IPS-18c (cell line): Measurements from ENCODE around the gene CNR1.

Source experiments
- H3K4me3 ChIP-seq: 2 replicates; pipeline ENCODE4 v1.7.0; 2013; ENCODE audit warnings: low read depth, mild to moderate bottlenecking, low read length, moderate library complexity; ENCODE audit not compliant: insufficient read depth
- H3K9me3 ChIP-seq: one replicate; pipeline ENCODE4 v1.6.1; 2013; ENCODE audit warnings: mild to moderate bottlenecking, low read length, moderate library complexity; ENCODE audit not compliant: control insufficient read depth, insufficient read depth

The CNR1 gene

GRCh38 chr6:88111991-88112390 is 54.2 kb downstream of the CNR1 start:
- no peak overlapping the region for H3K4me3 ChIP-seq

GRCh38 chr6:88107241-88107640 is 58.9 kb downstream of the CNR1 start:
- Histone ChIP-seq H3K9me3 (no peaks in the 10 kb centered on the region), H3K4me3 (no peak overlapping the region)

More at GRCh38 chr6:88111991-88112390, 54.2 kb downstream of the CNR1 start:
- H3K9me3 ChIP-seq, result no peaks in the 10 kb centered on the region

DNA sequence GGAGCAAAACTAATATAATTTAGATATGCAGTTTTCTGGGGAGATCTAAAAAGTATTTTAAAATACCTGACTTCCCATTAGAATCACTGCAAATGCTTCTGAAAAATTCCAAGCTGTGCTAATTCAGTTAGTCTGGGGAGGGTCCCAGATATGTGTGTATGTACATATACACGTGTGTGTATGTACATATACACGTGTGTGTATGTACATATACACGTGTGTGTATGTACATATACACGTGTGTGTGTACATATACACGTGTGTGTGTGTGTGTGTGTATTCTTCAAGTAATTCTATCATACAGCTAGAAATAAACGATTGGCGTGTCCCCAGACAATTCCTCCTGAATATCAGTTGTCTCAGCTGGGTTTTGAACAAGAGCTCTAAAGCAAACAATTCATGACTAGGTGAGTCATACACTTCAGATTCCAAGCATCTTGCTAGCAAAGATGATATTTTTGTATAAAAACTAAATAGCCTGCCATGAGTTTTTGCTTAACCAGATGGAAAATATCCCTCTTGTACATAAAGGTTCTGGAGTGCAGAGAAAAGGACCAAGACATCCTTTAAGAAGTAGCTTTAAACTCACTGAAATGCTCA is 60.3 kb downstream of the CNR1 start:
- Histone ChIP-seq H3K4me3 (no peak overlapping the region), H3K9me3 (no peaks in the 10 kb centered on the region)
